SJCRH30 (cell line): ENCODE results near the gene VWC2L. TPM values are rescaled to one million over a fixed set of nuclear protein-coding genes. Genes with fewer than 3 reads are reported as not detected.

ENCODE experiments used
- DNase-seq, 2 experiments: peaks; one replicate each; pipeline ENCODE4 v3.0.0-alpha.2; 2015 to 2020
- H3K27ac ChIP-seq: fragments of 250-450 bp; sonication (Bioruptor Pico); 2 replicates; pipeline ENCODE4 v1.5.1; 2020; ENCODE audit warnings: mild to moderate bottlenecking, moderate library complexity
- H3K27me3 ChIP-seq: fragments of 250-450 bp; sonication (Bioruptor Pico); 2 replicates; pipeline ENCODE4 v1.5.1; 2020; ENCODE audit warnings: mild to moderate bottlenecking, moderate library complexity
- H3K36me3 ChIP-seq: fragments of 250-450 bp; sonication (Bioruptor Pico); 2 replicates; pipeline ENCODE4 v1.5.1; 2020; ENCODE audit warnings: mild to moderate bottlenecking, moderate library complexity
- H3K4me1 ChIP-seq: fragments of 250-450 bp; sonication (Bioruptor Pico); 2 replicates; pipeline ENCODE4 v1.5.1; 2020; ENCODE audit warnings: mild to moderate bottlenecking, moderate library complexity
- H3K4me3 ChIP-seq: fragments of 250-450 bp; sonication (Bioruptor Pico); 2 replicates; pipeline ENCODE4 v1.5.1; 2020; ENCODE audit warnings: mild to moderate bottlenecking, moderate library complexity
- H3K9me3 ChIP-seq: fragments of 250-450 bp; sonication (Bioruptor Pico); replicated peaks from 2 replicates; pipeline ENCODE4 v1.5.1; 2020; ENCODE audit warnings: mild to moderate bottlenecking, moderate library complexity
- total RNA-seq: library from RNA; depleted of rRNA; stranded (reverse); fragments of >200 nt; shearing (Covaris generic); gene quantifications from 2 replicates; pipeline ENCODE4 v1.2.3, GENCODE V29; 2014

The VWC2L gene
- total RNA-seq, 1 experiment from 2014 or later, result not detected

DNA sequence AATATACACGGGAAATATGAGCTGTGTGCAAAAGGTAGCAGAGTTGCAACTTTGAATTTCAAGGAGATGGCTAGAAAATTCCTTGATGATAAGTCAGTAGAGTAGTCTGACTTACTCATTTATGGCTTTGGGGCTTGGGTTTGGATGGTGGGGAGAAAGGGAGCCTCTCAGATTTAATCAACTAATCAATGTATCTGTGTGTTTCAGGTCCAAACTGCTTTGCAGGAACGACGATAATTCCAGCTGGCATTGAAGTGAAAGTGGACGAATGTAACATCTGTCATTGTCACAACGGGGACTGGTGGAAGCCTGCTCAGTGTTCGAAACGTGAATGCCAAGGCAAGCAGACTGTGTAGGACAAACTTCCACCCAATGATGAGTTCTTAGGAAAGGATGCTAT is 164.6 kb downstream of the VWC2L start:
- H3K9me3 ChIP-seq, result no peaks in the 10 kb centered on the region
- no peak overlapping the region for H3K27ac ChIP-seq
- DNase-seq, result no peak
- no peaks in the 10 kb centered on the region for H3K4me1 ChIP-seq
- no peaks in the 10 kb centered on the region for H3K36me3 ChIP-seq
- no peaks in the 10 kb centered on the region for H3K27me3 ChIP-seq
- H3K4me3 ChIP-seq, result no peak overlapping the region

GRCh38 chr2:214577769-214578168 is 166.9 kb downstream of the VWC2L start:
- Histone ChIP-seq H3K9me3 (no peaks in the 10 kb centered on the region), H3K27me3 (no peaks in the 10 kb centered on the region), H3K4me3 (no peak overlapping the region), H3K36me3 (no peaks in the 10 kb centered on the region), H3K4me1 (no peaks in the 10 kb centered on the region), H3K27ac (no peak overlapping the region)
- no peak for DNase-seq

DNA sequence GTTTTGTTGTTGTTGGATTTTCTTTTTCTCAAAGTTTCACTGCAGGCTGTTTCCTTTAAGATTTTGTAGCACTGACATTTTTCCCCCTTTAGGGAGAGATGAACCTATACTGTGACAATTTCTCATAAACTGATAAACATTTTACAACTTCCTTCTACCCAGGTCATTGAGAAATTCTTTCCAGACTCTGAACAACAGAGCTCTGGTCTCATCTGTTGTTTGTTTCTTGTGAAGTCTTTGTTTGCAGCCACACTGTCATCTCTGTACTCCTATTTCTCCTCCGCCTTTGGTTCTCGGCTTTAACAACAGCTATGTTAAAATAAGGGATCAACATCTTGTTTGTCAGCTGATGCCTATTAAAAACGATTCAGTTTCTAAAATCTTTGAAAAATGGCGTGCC is 167.6 kb downstream of the VWC2L start:
- Histone ChIP-seq H3K9me3 (no peaks in the 10 kb centered on the region), H3K27me3 (no peaks in the 10 kb centered on the region), H3K36me3 (no peaks in the 10 kb centered on the region), H3K27ac (no peak overlapping the region), H3K4me1 (no peaks in the 10 kb centered on the region), H3K4me3 (no peak overlapping the region)
- DNase-seq, result no peak

DNA sequence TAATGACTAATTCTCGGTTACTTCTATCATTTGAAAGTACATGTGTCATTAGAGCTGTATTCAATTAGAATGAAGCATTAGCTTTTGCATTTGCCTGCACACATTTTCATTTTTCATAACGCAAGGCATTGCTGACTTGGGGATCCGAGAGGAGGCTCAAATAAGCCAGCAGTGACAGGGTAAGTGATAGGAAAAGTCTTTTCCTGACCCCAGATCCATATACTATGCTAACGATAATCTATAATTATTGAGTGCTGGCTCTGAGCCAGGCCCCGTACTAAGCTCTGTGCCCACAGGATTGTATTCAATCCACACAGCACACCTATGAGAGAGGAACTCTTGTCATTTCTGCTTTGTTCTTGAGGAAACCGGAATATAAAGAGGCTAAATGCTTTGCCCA is 168.2 kb downstream of the VWC2L start:
- H3K4me1 ChIP-seq, result no peaks in the 10 kb centered on the region
- no peaks in the 10 kb centered on the region for H3K36me3 ChIP-seq
- no peaks in the 10 kb centered on the region for H3K27me3 ChIP-seq
- no peaks in the 10 kb centered on the region for H3K9me3 ChIP-seq
- H3K4me3 ChIP-seq, result no peak overlapping the region
- no peak overlapping the region for H3K27ac ChIP-seq
- DNase-seq, result no peak

- no peaks in the 10 kb centered on the region for H3K9me3 ChIP-seq
- peak; percentile 14 to 55 for DNase-seq
- H3K4me3 ChIP-seq, result no peak overlapping the region
- no peaks in the 10 kb centered on the region for H3K36me3 ChIP-seq
- H3K4me1 ChIP-seq, result no peaks in the 10 kb centered on the region
- no peaks in the 10 kb centered on the region for H3K27me3 ChIP-seq
- H3K27ac ChIP-seq, result no peak overlapping the region
Measured at GRCh38 chr2:214587442-214587841, 176.6 kb downstream of the VWC2L start.

- peak in 1 of 2 experiments; percentile 4 for DNase-seq
- Histone ChIP-seq H3K27ac (no peak overlapping the region), H3K4me3 (no peak overlapping the region), H3K9me3 (no peaks in the 10 kb centered on the region), H3K4me1 (no peaks in the 10 kb centered on the region), H3K27me3 (no peaks in the 10 kb centered on the region), H3K36me3 (no peaks in the 10 kb centered on the region)
Measured at GRCh38 chr2:214591366-214591765, 180.5 kb downstream of the VWC2L start.

GRCh38 chr2:214592011-214592410 is 181.2 kb downstream of the VWC2L start:
- no peaks in the 10 kb centered on the region for H3K36me3 ChIP-seq
- DNase-seq, result no peak
- H3K9me3 ChIP-seq, result no peaks in the 10 kb centered on the region
- no peaks in the 10 kb centered on the region for H3K4me1 ChIP-seq
- H3K4me3 ChIP-seq, result no peak overlapping the region
- H3K27ac ChIP-seq, result no peak overlapping the region
- no peaks in the 10 kb centered on the region for H3K27me3 ChIP-seq

GRCh38 chr2:214593727-214594126 is 182.9 kb downstream of the VWC2L start:
- H3K9me3 ChIP-seq, result no peaks in the 10 kb centered on the region
- no peaks in the 10 kb centered on the region for H3K4me1 ChIP-seq
- no peaks in the 10 kb centered on the region for H3K36me3 ChIP-seq
- H3K4me3 ChIP-seq, result no peak overlapping the region
- DNase-seq, result no peak
- no peaks in the 10 kb centered on the region for H3K27me3 ChIP-seq
- H3K27ac ChIP-seq, result no peak overlapping the region

GRCh38 chr2:214601852-214602633 is 191.2 kb downstream of the VWC2L start:
- H3K9me3 ChIP-seq, result no peaks in the 10 kb centered on the region
- no peaks in the 10 kb centered on the region for H3K4me1 ChIP-seq
- no peak for DNase-seq
- no peak overlapping the region for H3K27ac ChIP-seq
- no peak overlapping the region for H3K4me3 ChIP-seq
- no peaks in the 10 kb centered on the region for H3K27me3 ChIP-seq
- H3K36me3 ChIP-seq, result no peaks in the 10 kb centered on the region

- DNase-seq, result no peak
- Histone ChIP-seq H3K4me1 (no peaks in the 10 kb centered on the region), H3K27me3 (no peaks in the 10 kb centered on the region), H3K36me3 (no peaks in the 10 kb centered on the region), H3K4me3 (no peak overlapping the region), H3K9me3 (no peaks in the 10 kb centered on the region), H3K27ac (no peak overlapping the region)
Measured at GRCh38 chr2:214604861-214605260, 194.0 kb downstream of the VWC2L start.

DNA sequence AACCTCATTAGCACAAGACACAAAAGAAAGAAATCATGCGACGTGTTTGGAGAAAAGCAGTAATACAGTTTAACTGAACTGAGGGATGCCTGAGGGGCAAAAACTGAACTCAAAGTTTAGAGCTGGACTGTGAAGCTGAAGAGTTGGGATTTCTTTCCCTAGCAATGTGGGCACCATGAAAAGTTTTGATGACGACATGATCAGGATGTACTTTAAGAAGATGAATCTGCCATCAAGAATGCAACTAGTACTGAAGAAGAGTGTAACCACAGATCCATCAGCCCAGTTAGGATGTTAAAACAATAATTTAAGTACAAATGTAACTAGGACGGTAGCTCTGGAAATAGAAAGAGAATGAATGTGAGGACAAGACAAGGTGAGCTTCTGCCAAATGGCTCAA is 196.2 kb downstream of the VWC2L start:
- H3K4me3 ChIP-seq, result no peak overlapping the region
- H3K36me3 ChIP-seq, result no peaks in the 10 kb centered on the region
- no peaks in the 10 kb centered on the region for H3K4me1 ChIP-seq
- no peaks in the 10 kb centered on the region for H3K27me3 ChIP-seq
- no peaks in the 10 kb centered on the region for H3K9me3 ChIP-seq
- no peak overlapping the region for H3K27ac ChIP-seq
- DNase-seq, result no peak

- H3K4me3 ChIP-seq, result no peak overlapping the region
- H3K27ac ChIP-seq, result no peak overlapping the region
- H3K27me3 ChIP-seq, result no peaks in the 10 kb centered on the region
- H3K4me1 ChIP-seq, result no peaks in the 10 kb centered on the region
- no peaks in the 10 kb centered on the region for H3K36me3 ChIP-seq
- no peak for DNase-seq
- H3K9me3 ChIP-seq, result no peaks in the 10 kb centered on the region
Measured at GRCh38 chr2:214611015-214611414, 200.2 kb downstream of the VWC2L start.

- H3K4me1 ChIP-seq, result no peaks in the 10 kb centered on the region
- H3K27ac ChIP-seq, result no peak overlapping the region
- H3K36me3 ChIP-seq, result no peaks in the 10 kb centered on the region
- no peak for DNase-seq
- H3K4me3 ChIP-seq, result no peak overlapping the region
- H3K27me3 ChIP-seq, result no peaks in the 10 kb centered on the region
- H3K9me3 ChIP-seq, result no peaks in the 10 kb centered on the region
Measured at GRCh38 chr2:214624166-214624760, 213.4 kb downstream of the VWC2L start.

- Histone ChIP-seq H3K4me3 (no peak overlapping the region), H3K36me3 (no peaks in the 10 kb centered on the region), H3K27ac (no peak overlapping the region), H3K27me3 (no peaks in the 10 kb centered on the region), H3K9me3 (no peaks in the 10 kb centered on the region), H3K4me1 (no peaks in the 10 kb centered on the region)
- DNase-seq, result no peak
Measured at GRCh38 chr2:214628091-214628490, 217.2 kb downstream of the VWC2L start.
